ENCODE results near the gene AFF1.

DNA sequence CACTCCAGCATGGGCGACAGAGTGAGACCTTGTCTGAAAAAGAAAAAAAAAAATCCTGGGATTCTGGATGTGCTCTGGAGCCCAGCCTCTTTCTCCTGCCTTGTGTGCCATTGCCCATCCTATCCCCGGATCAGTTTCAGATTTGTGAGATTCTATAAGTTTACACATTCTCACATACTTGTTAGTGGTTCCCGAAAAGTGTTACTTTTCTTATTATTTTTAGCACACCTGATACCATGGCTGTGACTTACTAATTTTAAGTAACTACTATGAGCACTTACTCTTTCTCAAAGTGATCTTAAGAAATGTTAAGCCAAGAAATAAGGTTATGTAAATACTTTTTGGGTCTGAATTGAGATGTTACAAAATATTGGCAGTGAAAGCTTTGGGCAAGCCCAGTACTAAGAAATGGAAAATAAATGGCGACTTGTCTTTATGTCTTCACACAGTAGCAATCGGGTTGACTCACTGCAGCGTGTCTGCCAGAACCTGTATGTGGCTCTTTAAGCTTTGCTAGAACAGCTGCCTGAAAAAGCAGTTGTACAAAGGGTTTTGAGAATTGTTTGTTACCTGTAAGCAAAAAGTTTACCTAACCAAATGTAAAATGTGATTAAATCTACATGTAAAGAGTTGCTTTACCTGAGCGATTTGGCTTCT is 166.9 kb downstream of the AFF1 start:
- TF ChIP-seq CTCF (IDR thresholded peaks at IDR 0.05) (no peak), POLR2A (IDR thresholded peaks at IDR 0.05) (no peak)
